PC-9 (cell line): ENCODE results near the gene OR10H1. TPM values are rescaled to one million over a fixed set of nuclear protein-coding genes. Genes with fewer than 3 reads are reported as not detected.
"Not testable (repeated sequence)": the region's sequence is repeated elsewhere in the genome, so short reads cannot be mapped to it uniquely, and the experiment has no call there.

Experiments used
- BruUV-seq: library from RNA; stranded (reverse); fragments of 400-500 nt; replicated peaks from 2 replicates; lab custom pipeline; 2021; lab: Mats Ljungman, UMichigan
- CTCF ChIA-PET: fragments of 300-600 bp; sonication (Branson Sonifier 250); formaldehyde crosslinking; loops from one replicate; lab custom pipeline; 2022; ENCODE audit warnings: antibody characterized with exemption; lab: Charles Lee
- POLR2A ChIA-PET: fragments of 300-600 bp; sonication (Branson Sonifier 250); formaldehyde crosslinking; loops from one replicate; lab custom pipeline; 2022; ENCODE audit warnings: antibody characterized with exemption; ENCODE audit not compliant: unreplicated experiment; lab: Charles Lee
- DNase-seq, 2 experiments: peaks; one replicate each; pipeline versions ENCODE4 v3.0.0 to v3.0.0-alpha.2; 2015 to 2022; ENCODE audit warnings: mixed read lengths in 1 of 2
- H2AFZ ChIP-seq: fragments of 200-600 bp; sonication (generic); 2 replicates; pipeline ENCODE4 v1.8.1; 2017; ENCODE audit warnings: antibody characterized with exemption
- H3F3A ChIP-seq: fragments of 200-600 bp; sonication (generic); 2 replicates; pipeline ENCODE4 v1.8.1; 2017; ENCODE audit warnings: antibody characterized with exemption, mild to moderate bottlenecking, low read depth; ENCODE audit not compliant: insufficient read depth
- H3K27ac ChIP-seq: fragments of 200-600 bp; sonication (generic); 2 replicates; pipeline ENCODE4 v1.6.1; 2016; ENCODE audit warnings: mixed run types
- H3K27me3 ChIP-seq: fragments of 200-600 bp; sonication (generic); 2 replicates; pipeline ENCODE4 v1.6.1; 2016; ENCODE audit warnings: low read depth, mixed run types; ENCODE audit not compliant: insufficient read depth
- H3K36me3 ChIP-seq: fragments of 200-600 bp; sonication (generic); 2 replicates; pipeline ENCODE4 v1.6.1; 2016; ENCODE audit warnings: low read depth, mixed run types
- H3K4me1 ChIP-seq: fragments of 200-600 bp; sonication (generic); replicated peaks from 2 replicates; pipeline ENCODE4 v1.6.1; 2016; ENCODE audit warnings: mixed run types; ENCODE audit not compliant: insufficient read depth
- H3K4me2 ChIP-seq: fragments of 200-600 bp; sonication (generic); 2 replicates; pipeline ENCODE4 v1.6.1; 2017; ENCODE audit warnings: mixed run types
- H3K4me3 ChIP-seq: fragments of 200-600 bp; sonication (generic); 2 replicates; pipeline ENCODE4 v1.6.1; 2016; ENCODE audit warnings: mixed run types
- H3K79me2 ChIP-seq: fragments of 200-600 bp; sonication (generic); 2 replicates; pipeline ENCODE4 v1.6.1; 2017; ENCODE audit warnings: low read depth, mixed run types
- H3K9me2 ChIP-seq: fragments of 200-600 bp; sonication (generic); 2 replicates; pipeline ENCODE4 v1.8.1; 2017; ENCODE audit warnings: mild to moderate bottlenecking; ENCODE audit not compliant: insufficient read depth
- H3K9me3 ChIP-seq: fragments of 200-600 bp; sonication (generic); 2 replicates; pipeline ENCODE4 v1.8.1; 2016; ENCODE audit warnings: low read depth; ENCODE audit not compliant: insufficient read depth
- H4K20me1 ChIP-seq: fragments of 200-600 bp; sonication (generic); 2 replicates; pipeline ENCODE4 v1.8.1; 2017; ENCODE audit not compliant: insufficient read depth
- EZH2 ChIP-seq: fragments of 200-600 bp; sonication (generic); IDR thresholded peaks from 2 replicates; pipeline ENCODE4 v1.8.0; 2017; ENCODE audit warnings: antibody characterized with exemption, low read depth
- intact Hi-C: fragments of 100-400 bp; cut with micrococcal nuclease; formaldehyde crosslinking; loops from one replicate; pipeline ENCODE4 v1.10.0; 2022; ENCODE audit not compliant: unreplicated experiment
- total RNA-seq: library from RNA; stranded (reverse); gene quantifications from 2 replicates; pipeline ENCODE4 v1.2.3, GENCODE V29; 2021
- TF ChIP-seq, protein P1 (sequence below): fragments of 200-600 bp; sonication (generic); conservative IDR thresholded peaks from 2 replicates; pipeline ENCODE4 v1.6.1; 2017; ENCODE audit warnings: mixed run types, antibody characterized with exemption, mild to moderate bottlenecking, moderate library complexity

The OR10H1 gene
- total RNA-seq, 1 experiment from 2014 or later = 0.20 TPM

- Histone ChIP-seq H3K4me1 (peaks cover 37% of the 10 kb centered on the region), H2AFZ (no peak overlapping the region), H3K79me2 (peaks cover 19% of the 10 kb centered on the region), H3K4me3 (no peak overlapping the region), H3K9me2 (no peaks in the 10 kb centered on the region), H3K4me2 (peak overlapping the region; percentile 83; the same call in 1 of the 2 replicates), H3K27ac (peak overlapping the region; percentile 99), H3K27me3 (no peaks in the 10 kb centered on the region), H3F3A (peaks cover 50% of the 10 kb centered on the region), H4K20me1 (no peaks in the 10 kb centered on the region), H3K9me3 (no peaks in the 10 kb centered on the region), H3K36me3 (peaks cover 20% of the 10 kb centered on the region)
- TF ChIP-seq EZH2 = no peak
- TF ChIP-seq, protein P1, sequence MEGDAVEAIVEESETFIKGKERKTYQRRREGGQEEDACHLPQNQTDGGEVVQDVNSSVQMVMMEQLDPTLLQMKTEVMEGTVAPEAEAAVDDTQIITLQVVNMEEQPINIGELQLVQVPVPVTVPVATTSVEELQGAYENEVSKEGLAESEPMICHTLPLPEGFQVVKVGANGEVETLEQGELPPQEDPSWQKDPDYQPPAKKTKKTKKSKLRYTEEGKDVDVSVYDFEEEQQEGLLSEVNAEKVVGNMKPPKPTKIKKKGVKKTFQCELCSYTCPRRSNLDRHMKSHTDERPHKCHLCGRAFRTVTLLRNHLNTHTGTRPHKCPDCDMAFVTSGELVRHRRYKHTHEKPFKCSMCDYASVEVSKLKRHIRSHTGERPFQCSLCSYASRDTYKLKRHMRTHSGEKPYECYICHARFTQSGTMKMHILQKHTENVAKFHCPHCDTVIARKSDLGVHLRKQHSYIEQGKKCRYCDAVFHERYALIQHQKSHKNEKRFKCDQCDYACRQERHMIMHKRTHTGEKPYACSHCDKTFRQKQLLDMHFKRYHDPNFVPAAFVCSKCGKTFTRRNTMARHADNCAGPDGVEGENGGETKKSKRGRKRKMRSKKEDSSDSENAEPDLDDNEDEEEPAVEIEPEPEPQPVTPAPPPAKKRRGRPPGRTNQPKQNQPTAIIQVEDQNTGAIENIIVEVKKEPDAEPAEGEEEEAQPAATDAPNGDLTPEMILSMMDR = no peak
- CTCF ChIA-PET = no interaction called here
- intact Hi-C loops = loop anchor here (10.0 kb wide), 1 partner anchor 96 kb away; the partner anchor contains the start of gene CYP4F11
- POLR2A ChIA-PET = interaction anchor here (0.6 to 1.0 kb wide), 3 partner anchors 97 to 193 kb away, joined by 3 read pairs; no protein-coding TSS in a partner anchor
- DNase-seq = no peak
- no TSS peak for BruUV-seq
These were observed 22.9 kb upstream of the OR10H1 start for GRCh38 chr19:15838351-15838750.

DNA sequence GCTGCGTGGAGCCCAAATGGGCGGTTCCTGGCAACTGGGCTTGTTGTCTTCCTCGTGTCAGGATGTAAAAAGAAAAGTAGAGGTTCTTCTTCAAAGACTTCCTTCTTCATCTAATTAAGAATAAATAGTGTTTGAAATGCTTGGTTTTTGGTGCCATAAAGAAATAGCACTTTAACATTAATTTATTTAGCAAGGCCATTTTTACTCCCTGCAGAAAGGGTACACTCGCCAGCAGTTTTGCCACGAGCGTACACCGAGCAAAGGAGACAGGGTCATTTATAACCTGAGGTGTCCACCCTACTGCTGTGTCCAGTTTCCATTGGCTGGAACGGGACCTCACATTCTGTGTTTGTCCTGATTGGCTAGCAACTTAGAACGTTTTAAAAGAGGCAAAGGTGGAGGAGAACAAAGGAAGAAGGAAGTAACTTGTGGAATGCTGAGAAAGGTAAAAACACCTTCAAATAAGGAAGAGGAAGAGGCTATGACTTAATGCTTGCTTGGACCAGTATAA is 21.8 kb upstream of the OR10H1 start:
- Histone ChIP-seq H3K4me3 (peak overlapping the region; percentile 64), H3K4me1 (peaks cover 48% of the 10 kb centered on the region), H4K20me1 (no peaks in the 10 kb centered on the region), H3K9me3 (no peaks in the 10 kb centered on the region), H3F3A (peaks cover 61% of the 10 kb centered on the region), H2AFZ (no peak overlapping the region), H3K79me2 (peaks cover 30% of the 10 kb centered on the region), H3K4me2 (peak overlapping the region; percentile 83), H3K27me3 (no peaks in the 10 kb centered on the region), H3K36me3 (peaks cover 31% of the 10 kb centered on the region), H3K9me2 (no peaks in the 10 kb centered on the region), H3K27ac (peak overlapping the region; percentile 99)
- ChIA-PET CTCF (no interaction called here), POLR2A (interaction anchor here (0.7 to 1.8 kb wide), 6 partner anchors 9 to 458 kb away, joined by 3 to 17 read pairs (median 4); partner anchors contain the start of gene AKAP8)
- TF ChIP-seq, protein P1 = no peak; the same call in 1 of the 2 replicates
- TF ChIP-seq EZH2 = no peak
- intact Hi-C loops = loop anchor here (1.0 to 10.0 kb wide), 5 partner anchors 9 to 196 kb away; partner anchors contain the start of genes CYP4F11, CYP4F3 and OR10H1
- peak; percentile 73 to 97 for DNase-seq
- TSS peak; percentile 77 for BruUV-seq

DNA sequence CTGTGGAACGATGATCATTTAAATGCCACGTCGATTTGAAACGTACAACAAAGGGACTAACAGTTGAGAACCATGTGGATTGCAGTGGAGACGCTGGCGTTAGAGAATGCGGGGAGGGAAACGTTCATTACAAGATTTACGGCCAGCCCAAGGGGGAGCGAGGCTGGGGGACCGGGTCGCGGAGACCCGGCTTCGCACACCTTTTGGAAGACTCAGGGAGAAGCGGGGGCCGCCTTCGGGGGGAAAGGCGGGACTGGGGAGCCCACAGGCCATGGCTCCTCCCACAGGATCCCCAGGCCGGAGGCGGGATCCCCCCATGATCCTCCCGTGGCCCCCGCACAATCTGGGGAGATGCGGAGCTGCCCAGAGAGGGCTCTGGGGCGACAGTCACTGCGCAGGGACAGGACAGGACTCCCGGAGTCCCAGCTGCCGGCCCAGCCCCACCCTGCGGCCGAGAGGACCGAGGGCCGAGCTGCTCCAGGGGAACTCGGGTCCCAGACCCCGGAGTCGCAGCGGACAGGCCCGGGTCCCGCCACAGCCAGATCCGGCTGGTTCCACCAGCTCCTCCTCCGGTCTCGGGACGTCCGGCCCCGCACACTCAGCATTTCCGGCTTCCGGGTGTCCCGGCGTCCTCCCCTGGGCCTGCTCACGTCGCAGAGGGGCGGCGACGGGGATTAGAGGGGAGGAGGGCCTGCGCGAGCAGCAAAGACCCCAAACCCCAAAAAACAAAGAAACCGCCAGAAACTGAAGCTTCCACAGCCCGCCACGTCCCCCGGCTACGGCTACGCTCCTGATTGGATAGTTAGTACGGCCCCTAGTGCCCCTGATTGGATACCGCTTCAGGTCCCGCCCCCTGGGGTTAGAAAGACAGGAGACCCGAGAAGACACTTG is 21.1 kb upstream of the OR10H1 start:
- Histone ChIP-seq H3K4me1 (peaks cover 55% of the 10 kb centered on the region), H3K4me2 (peak overlapping the region; percentile 83), H3K9me2 (no peaks in the 10 kb centered on the region), H4K20me1 (no peaks in the 10 kb centered on the region), H3K36me3 (peaks cover 38% of the 10 kb centered on the region), H3K27me3 (no peaks in the 10 kb centered on the region), H2AFZ (no peak overlapping the region), H3K4me3 (peak overlapping the region; percentile 64), H3K27ac (peak overlapping the region; percentile 99), H3F3A (peaks cover 68% of the 10 kb centered on the region), H3K79me2 (peaks cover 37% of the 10 kb centered on the region), H3K9me3 (no peaks in the 10 kb centered on the region)
- TF ChIP-seq, protein P1 = peak; percentile 10; the same call in 1 of the 2 replicates
- no peak for TF ChIP-seq EZH2
- BruUV-seq = TSS peak; percentile 77
- peak in 1 of 2 experiments; percentile 94 for DNase-seq
- intact Hi-C loops = loop anchor here (1.0 to 10.0 kb wide), 5 partner anchors 8 to 196 kb away; partner anchors contain the start of genes CYP4F11, CYP4F3 and OR10H1
- CTCF ChIA-PET = no interaction called here
- POLR2A ChIA-PET = interaction anchor here (0.5 to 1.8 kb wide), 9 partner anchors 8 to 1467 kb away, joined by 3 to 19 read pairs (median 4); no protein-coding TSS in a partner anchor

- not testable (repeated sequence) for H3K9me2 ChIP-seq, BruUV-seq, H4K20me1 ChIP-seq, H2AFZ ChIP-seq, H3K27me3 ChIP-seq, H3K9me3 ChIP-seq
- peak overlapping the region; percentile 64 for H3K4me3 ChIP-seq
- H3F3A ChIP-seq = peaks cover 76% of the 10 kb centered on the region
- ChIA-PET POLR2A (interaction anchor here (0.6 to 0.7 kb wide), 3 partner anchors 10 to 1699 kb away, joined by 3 to 8 read pairs (median 7); no protein-coding TSS in a partner anchor), CTCF (interaction anchor here (0.5 kb wide), 1 partner anchor 195 kb away, joined by 3 read pairs; the partner anchor contains the start of gene CYP4F3)
- H3K4me2 ChIP-seq = peak overlapping the region; percentile 83
- peak overlapping the region; percentile 99 for H3K27ac ChIP-seq
- peaks cover 59% of the 10 kb centered on the region for H3K4me1 ChIP-seq
- H3K79me2 ChIP-seq = peaks cover 45% of the 10 kb centered on the region
- H3K36me3 ChIP-seq = peaks cover 40% of the 10 kb centered on the region
- DNase-seq = peak; percentile 78 to 95
- intact Hi-C loops = loop anchor here (2.0 to 10.0 kb wide), 3 partner anchors 21 to 195 kb away; partner anchors contain the start of genes CYP4F11, CYP4F3 and OR10H1
These were observed 20.3 kb upstream of the OR10H1 start for GRCh38 chr19:15835565-15836329.
